ENCODE results near the gene PLD4.

PLD4 gene

DNA sequence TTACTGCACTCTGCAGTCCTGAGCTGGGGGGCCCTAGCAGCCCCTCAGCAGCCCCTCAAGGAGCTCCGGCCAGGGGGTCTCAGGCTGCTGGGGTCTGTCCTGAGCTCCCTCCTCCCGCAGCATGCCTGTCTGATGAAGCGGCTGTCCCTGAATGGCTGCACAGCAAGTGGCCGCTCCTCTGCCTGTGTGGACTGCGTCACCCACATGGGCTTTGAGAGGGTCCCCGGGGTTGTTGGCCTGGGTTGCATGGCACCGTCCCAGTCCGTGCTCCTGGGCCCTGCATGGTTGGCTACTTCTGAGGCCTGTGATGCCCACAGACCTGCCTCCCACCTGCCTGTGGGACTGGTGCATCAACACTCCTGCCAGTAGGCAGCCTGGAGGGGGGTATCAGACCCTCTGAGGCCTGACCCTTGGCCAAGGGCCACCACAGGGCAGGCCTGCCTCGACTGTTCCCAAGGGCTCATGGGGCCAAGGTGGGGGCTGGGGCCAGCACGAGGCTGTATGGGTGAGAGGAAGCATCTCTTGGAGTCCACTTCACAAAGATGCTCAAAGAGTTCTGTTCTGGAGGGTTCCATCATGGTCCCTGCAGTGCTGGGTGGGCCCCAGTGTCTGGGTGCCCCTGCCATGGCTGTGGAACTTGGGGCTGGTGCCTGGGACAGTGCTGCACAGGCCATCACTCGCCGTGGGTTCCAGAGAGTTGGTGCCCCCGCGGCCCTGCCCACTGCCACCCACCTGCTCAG, 47.4 kb upstream of the PLD4 start:
- Histone ChIP-seq H3K4ac (ENCODE audit: low read depth, low read length) (no peak overlapping the region), H3K4me3 (ENCODE audit: low read depth, low read length) (no peak overlapping the region), H3K4me1 (ENCODE audit: control insufficient read depth in 1 of 2, insufficient read depth in 2 of 2, low read length in 2 of 2) (peaks cover 7 to 10% of the 10 kb centered on the region in 2 experiments), H3K79me2 (ENCODE audit: control insufficient read depth, insufficient read depth, low read length, poor library complexity) (peaks cover 1% of the 10 kb centered on the region), H3K9ac (ENCODE audit: low read length) (no peak overlapping the region), H4K91ac (ENCODE audit: low read depth, low read length) (no peak overlapping the region), H3K36me3 (ENCODE audit: control insufficient read depth in 1 of 2, insufficient read depth in 2 of 2, low read length in 2 of 2) (peaks cover 32 to 38% of the 10 kb centered on the region in 2 experiments), H2BK5ac (ENCODE audit: low read depth, low read length, poor library complexity) (no peak overlapping the region), H3K14ac (ENCODE audit: low read length) (no peak overlapping the region), H2BK120ac (ENCODE audit: insufficient read depth, low read length, poor library complexity) (no peak overlapping the region), H4K8ac (ENCODE audit: low read depth, low read length) (no peak overlapping the region), H3K27ac (ENCODE audit: low read depth, low read length) (no peak overlapping the region), H3K18ac (ENCODE audit: low read length) (no peak overlapping the region), H2AFZ (ENCODE audit: insufficient read depth, low read length, poor library complexity) (no peak overlapping the region), H2AK5ac (ENCODE audit: low read length) (no peak overlapping the region), H3K23ac (ENCODE audit: low read length) (no peak overlapping the region), H3K4me2 (ENCODE audit: low read length) (no peak overlapping the region), H3K27me3 (ENCODE audit: insufficient read depth, low read length) (no peaks in the 10 kb centered on the region), H3K79me1 (ENCODE audit: low read length) (peaks cover 2% of the 10 kb centered on the region), H4K12ac (ENCODE audit: low read depth, low read length) (no peak overlapping the region), H3K9me3 (ENCODE audit: insufficient read depth, low read depth, low read length) (peaks cover 11% of the 10 kb centered on the region), H2BK12ac (ENCODE audit: low read length) (no peak overlapping the region)
- no peak for DNase-seq
- no CpG with 5 or more reads among the region's 14 CpGs for WGBS (ENCODE audit: extremely low coverage, insufficient coverage, insufficient read length)

DNA sequence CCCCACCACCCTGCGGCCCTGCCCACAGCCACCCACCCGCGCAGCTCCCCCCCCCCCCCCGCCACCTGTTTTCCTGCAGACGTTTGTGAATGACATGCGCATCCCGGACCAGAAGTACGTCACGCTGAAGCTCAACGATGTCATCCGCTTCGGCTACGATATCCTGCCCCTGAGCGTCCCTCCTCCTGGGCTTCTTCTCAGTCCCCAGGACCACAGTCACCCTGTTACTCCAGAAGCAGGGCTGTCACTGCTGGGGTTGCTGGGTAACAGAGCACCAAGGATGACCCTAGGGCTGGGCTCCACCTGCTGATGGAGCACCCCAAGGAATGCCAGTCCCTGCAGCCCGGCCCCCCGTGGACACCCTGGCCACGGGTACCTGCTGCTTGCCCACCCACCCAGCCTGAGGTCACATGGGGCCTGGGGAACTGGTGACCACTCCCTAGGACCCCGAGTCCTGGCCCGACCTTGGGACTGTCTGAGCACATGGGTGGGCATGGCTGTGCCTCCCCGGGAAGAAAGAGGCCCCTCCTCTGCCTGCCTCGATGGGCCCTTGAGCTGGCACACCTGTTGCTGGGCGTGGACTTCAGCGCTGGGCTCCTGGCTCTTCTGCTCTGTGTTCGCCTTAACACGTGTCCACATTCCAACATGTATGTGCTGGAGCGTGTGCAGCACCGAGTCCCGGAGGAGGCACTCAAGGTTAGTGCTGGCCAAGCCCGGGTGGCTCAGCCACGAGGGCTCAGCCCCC, 46.7 kb upstream of the PLD4 start:
- Histone ChIP-seq H2AFZ (ENCODE audit: insufficient read depth, low read length, poor library complexity) (no peak overlapping the region), H3K9ac (ENCODE audit: low read length) (no peak overlapping the region), H3K79me2 (ENCODE audit: control insufficient read depth, insufficient read depth, low read length, poor library complexity) (peaks cover 1% of the 10 kb centered on the region), H2BK12ac (ENCODE audit: low read length) (no peak overlapping the region), H3K79me1 (ENCODE audit: low read length) (peaks cover 2% of the 10 kb centered on the region), H3K4me1 (ENCODE audit: control insufficient read depth in 1 of 2, insufficient read depth in 2 of 2, low read length in 2 of 2) (peaks cover 2 to 7% of the 10 kb centered on the region in 2 experiments), H4K91ac (ENCODE audit: low read depth, low read length) (no peak overlapping the region), H4K8ac (ENCODE audit: low read depth, low read length) (no peak overlapping the region), H2BK120ac (ENCODE audit: insufficient read depth, low read length, poor library complexity) (no peak overlapping the region), H3K36me3 (ENCODE audit: control insufficient read depth in 1 of 2, insufficient read depth in 2 of 2, low read length in 2 of 2) (peaks cover 38 to 42% of the 10 kb centered on the region in 2 experiments), H3K27ac (ENCODE audit: low read depth, low read length) (no peak overlapping the region), H3K18ac (ENCODE audit: low read length) (no peak overlapping the region), H2AK5ac (ENCODE audit: low read length) (no peak overlapping the region), H3K9me3 (ENCODE audit: insufficient read depth, low read depth, low read length) (peaks cover 9% of the 10 kb centered on the region), H3K4me2 (ENCODE audit: low read length) (no peak overlapping the region), H3K23ac (ENCODE audit: low read length) (no peak overlapping the region), H3K4ac (ENCODE audit: low read depth, low read length) (no peak overlapping the region), H3K27me3 (ENCODE audit: insufficient read depth, low read length) (no peaks in the 10 kb centered on the region), H4K12ac (ENCODE audit: low read depth, low read length) (no peak overlapping the region), H2BK5ac (ENCODE audit: low read depth, low read length, poor library complexity) (no peak overlapping the region), H3K4me3 (ENCODE audit: low read depth, low read length) (no peak overlapping the region), H3K14ac (ENCODE audit: low read length) (no peak overlapping the region)
- no CpG with 5 or more reads among the region's 30 CpGs for WGBS (ENCODE audit: extremely low coverage, insufficient coverage, insufficient read length)
- no peak for DNase-seq

DNA sequence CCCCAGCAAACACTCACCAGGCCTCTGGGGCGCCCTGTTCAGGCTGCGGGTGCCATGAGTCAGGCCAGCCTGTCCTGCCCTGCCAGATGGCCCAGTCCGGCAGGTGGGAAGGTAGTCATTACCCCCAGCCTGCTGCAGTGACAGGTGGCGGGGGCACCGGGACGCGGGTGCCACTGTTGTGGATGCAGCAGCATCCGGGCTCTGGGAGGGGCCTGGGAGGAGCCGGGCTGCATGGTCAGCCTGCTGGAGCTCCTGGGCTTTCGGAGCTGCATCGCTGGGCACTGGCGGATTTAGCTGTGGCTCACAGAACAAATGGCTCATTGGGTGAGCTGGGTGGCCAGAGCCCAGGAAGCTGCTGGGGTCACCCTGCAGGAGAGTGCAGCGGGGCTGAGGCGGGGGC, 46.1 kb upstream of the PLD4 start:
- Histone ChIP-seq H3K27ac (ENCODE audit: low read depth, low read length) (no peak overlapping the region), H4K8ac (ENCODE audit: low read depth, low read length) (no peak overlapping the region), H3K79me2 (ENCODE audit: control insufficient read depth, insufficient read depth, low read length, poor library complexity) (no peaks in the 10 kb centered on the region), H4K91ac (ENCODE audit: low read depth, low read length) (no peak overlapping the region), H2BK5ac (ENCODE audit: low read depth, low read length, poor library complexity) (no peak overlapping the region), H3K23ac (ENCODE audit: low read length) (no peak overlapping the region), H3K36me3 (ENCODE audit: control insufficient read depth in 1 of 2, insufficient read depth in 2 of 2, low read length in 2 of 2) (peaks cover 44 to 48% of the 10 kb centered on the region in 2 experiments), H3K4me2 (ENCODE audit: low read length) (no peak overlapping the region), H2AFZ (ENCODE audit: insufficient read depth, low read length, poor library complexity) (no peak overlapping the region), H4K12ac (ENCODE audit: low read depth, low read length) (no peak overlapping the region), H2BK12ac (ENCODE audit: low read length) (no peak overlapping the region), H2AK5ac (ENCODE audit: low read length) (no peak overlapping the region), H3K27me3 (ENCODE audit: insufficient read depth, low read length) (no peaks in the 10 kb centered on the region), H3K9me3 (ENCODE audit: insufficient read depth, low read depth, low read length) (peaks cover 9% of the 10 kb centered on the region), H3K79me1 (ENCODE audit: low read length) (no peaks in the 10 kb centered on the region), H2BK120ac (ENCODE audit: insufficient read depth, low read length, poor library complexity) (no peak overlapping the region), H3K4ac (ENCODE audit: low read depth, low read length) (no peak overlapping the region), H3K18ac (ENCODE audit: low read length) (no peak overlapping the region), H3K9ac (ENCODE audit: low read length) (no peak overlapping the region), H3K14ac (ENCODE audit: low read length) (no peak overlapping the region), H3K4me1 (ENCODE audit: control insufficient read depth in 1 of 2, insufficient read depth in 2 of 2, low read length in 2 of 2) (peaks cover 0 to 3% of the 10 kb centered on the region in 2 experiments), H3K4me3 (ENCODE audit: low read depth, low read length) (no peak overlapping the region)
- no CpG with 5 or more reads among the region's 14 CpGs for WGBS (ENCODE audit: extremely low coverage, insufficient coverage, insufficient read length)
- peak; percentile 77 to 82 for DNase-seq

DNA sequence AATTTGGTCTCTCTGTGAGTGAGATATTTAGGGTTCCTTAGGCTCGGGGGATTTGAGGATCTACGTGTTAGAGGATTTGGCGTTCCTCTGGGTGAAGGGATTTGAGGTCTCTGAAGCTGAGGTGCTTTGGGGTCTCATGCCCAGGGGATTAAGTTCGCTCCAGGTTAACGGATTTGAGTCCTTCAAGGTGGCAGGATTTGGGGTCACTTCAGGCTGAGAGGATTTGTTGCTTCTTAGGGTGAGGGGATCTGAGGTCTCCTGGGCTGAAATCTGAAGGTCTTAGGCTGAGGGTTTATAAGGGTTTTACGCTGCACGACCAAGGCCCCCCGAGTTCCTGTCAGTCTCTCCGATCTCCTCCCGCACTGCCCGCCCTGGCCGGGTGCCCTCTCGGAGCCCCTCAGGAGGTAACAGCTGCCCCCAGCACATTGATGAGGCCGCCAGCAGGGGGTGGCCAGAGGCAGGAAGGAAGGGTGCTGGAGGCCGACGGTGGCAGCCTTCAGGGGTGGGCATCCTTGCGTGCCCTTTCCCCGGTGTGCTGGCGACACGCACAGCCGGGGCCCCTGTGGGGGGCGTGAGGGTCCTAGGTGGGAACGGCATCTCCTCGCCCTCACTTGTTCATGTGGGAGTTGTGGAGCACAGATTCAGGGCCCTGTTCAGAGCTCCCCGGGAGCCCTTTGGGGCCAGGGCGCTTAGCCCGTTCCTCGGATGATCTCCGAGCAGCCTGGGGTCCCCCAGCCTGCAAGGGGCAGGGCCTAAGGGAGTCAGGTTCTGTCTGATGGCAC, 45.3 kb upstream of the PLD4 start:
- Histone ChIP-seq H2BK5ac (ENCODE audit: low read depth, low read length, poor library complexity) (no peak overlapping the region), H3K23ac (ENCODE audit: low read length) (no peak overlapping the region), H2AFZ (ENCODE audit: insufficient read depth, low read length, poor library complexity) (no peak overlapping the region), H4K91ac (ENCODE audit: low read depth, low read length) (no peak overlapping the region), H3K14ac (ENCODE audit: low read length) (no peak overlapping the region), H3K9ac (ENCODE audit: low read length) (no peak overlapping the region), H3K4me1 (ENCODE audit: control insufficient read depth in 1 of 2, insufficient read depth in 2 of 2, low read length in 2 of 2) (peaks cover 0 to 3% of the 10 kb centered on the region in 2 experiments), H3K4me3 (ENCODE audit: low read depth, low read length) (no peak overlapping the region), H3K4me2 (ENCODE audit: low read length) (no peak overlapping the region), H3K27me3 (ENCODE audit: insufficient read depth, low read length) (no peaks in the 10 kb centered on the region), H4K12ac (ENCODE audit: low read depth, low read length) (no peak overlapping the region), H2BK120ac (ENCODE audit: insufficient read depth, low read length, poor library complexity) (no peak overlapping the region), H3K4ac (ENCODE audit: low read depth, low read length) (no peak overlapping the region), H3K79me1 (ENCODE audit: low read length) (no peaks in the 10 kb centered on the region), H3K36me3 (ENCODE audit: control insufficient read depth in 1 of 2, insufficient read depth in 2 of 2, low read length in 2 of 2) (peaks cover 50 to 54% of the 10 kb centered on the region in 2 experiments), H3K18ac (ENCODE audit: low read length) (no peak overlapping the region), H3K27ac (ENCODE audit: low read depth, low read length) (no peak overlapping the region), H3K79me2 (ENCODE audit: control insufficient read depth, insufficient read depth, low read length, poor library complexity) (no peaks in the 10 kb centered on the region), H2AK5ac (ENCODE audit: low read length) (no peak overlapping the region), H3K9me3 (ENCODE audit: insufficient read depth, low read depth, low read length) (peaks cover 9% of the 10 kb centered on the region), H2BK12ac (ENCODE audit: low read length) (no peak overlapping the region), H4K8ac (ENCODE audit: low read depth, low read length) (no peak overlapping the region)
- WGBS (ENCODE audit: extremely low coverage, insufficient coverage, insufficient read length): no CpG with 5 or more reads among the region's 29 CpGs
- DNase-seq: no peak
